Measurements from ENCODE around the gene SRSF3.

The SRSF3 gene

DNA sequence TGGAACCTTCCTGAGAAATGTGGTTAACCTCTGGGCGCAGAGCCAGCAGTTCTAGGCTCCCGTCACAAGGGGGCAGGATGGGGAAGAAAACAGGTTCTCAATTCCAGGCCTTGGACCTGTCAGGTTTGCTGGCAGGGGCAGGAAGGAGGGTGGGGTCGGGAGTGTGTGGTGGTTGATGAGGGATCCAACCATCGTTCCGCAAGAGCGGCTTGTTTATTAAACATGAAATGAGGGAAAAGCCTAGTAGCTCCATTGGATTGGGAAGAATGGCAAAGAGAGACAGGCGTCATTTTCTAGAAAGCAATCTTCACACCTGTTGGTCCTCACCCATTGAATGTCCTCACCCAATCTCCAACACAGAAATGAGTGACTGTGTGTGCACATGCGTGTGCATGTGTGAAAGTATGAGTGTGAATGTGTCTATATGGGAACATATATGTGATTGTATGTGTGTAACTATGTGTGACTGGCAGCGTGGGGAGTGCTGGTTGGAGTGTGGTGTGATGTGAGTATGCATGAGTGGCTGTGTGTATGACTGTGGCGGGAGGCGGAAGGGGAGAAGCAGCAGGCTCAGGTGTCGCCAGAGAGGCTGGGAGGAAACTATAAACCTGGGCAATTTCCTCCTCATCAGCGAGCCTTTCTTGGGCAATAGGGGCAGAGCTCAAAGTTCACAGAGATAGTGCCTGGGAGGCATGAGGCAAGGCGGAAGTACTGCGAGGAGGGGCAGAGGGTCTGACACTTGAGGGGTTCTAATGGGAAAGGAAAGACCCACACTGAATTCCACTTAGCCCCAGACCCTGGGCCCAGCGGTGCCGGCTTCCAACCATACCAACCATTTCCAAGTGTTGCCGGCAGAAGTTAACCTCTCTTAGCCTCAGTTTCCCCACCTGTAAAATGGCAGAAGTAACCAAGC lies 29.6 kb downstream of the SRSF3 start:
- Histone ChIP-seq H3K9me3 (ENCODE audit: control insufficient read depth, low read length) (no peaks in the 10 kb centered on the region), H3K4me2 (ENCODE audit: low read length) (no peak overlapping the region), H3K36me3 (ENCODE audit: control insufficient read depth, insufficient read depth, low read length) (no peaks in the 10 kb centered on the region), H3K27me3 (ENCODE audit: control insufficient read depth, insufficient read depth, low read length) (no peaks in the 10 kb centered on the region), H3K9ac (no peak overlapping the region), H3K4me3 (ENCODE audit: low read depth, low read length) (no peak overlapping the region), H3K79me2 (no peaks in the 10 kb centered on the region), H2AFZ (peak overlapping the region; percentile 3), H3K4me1 (no peaks in the 10 kb centered on the region), H3K27ac (no peak overlapping the region)
- TF ChIP-seq, protein P1, sequence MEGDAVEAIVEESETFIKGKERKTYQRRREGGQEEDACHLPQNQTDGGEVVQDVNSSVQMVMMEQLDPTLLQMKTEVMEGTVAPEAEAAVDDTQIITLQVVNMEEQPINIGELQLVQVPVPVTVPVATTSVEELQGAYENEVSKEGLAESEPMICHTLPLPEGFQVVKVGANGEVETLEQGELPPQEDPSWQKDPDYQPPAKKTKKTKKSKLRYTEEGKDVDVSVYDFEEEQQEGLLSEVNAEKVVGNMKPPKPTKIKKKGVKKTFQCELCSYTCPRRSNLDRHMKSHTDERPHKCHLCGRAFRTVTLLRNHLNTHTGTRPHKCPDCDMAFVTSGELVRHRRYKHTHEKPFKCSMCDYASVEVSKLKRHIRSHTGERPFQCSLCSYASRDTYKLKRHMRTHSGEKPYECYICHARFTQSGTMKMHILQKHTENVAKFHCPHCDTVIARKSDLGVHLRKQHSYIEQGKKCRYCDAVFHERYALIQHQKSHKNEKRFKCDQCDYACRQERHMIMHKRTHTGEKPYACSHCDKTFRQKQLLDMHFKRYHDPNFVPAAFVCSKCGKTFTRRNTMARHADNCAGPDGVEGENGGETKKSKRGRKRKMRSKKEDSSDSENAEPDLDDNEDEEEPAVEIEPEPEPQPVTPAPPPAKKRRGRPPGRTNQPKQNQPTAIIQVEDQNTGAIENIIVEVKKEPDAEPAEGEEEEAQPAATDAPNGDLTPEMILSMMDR (IDR thresholded peaks at IDR 0.05) = peak; percentile 96

DNA sequence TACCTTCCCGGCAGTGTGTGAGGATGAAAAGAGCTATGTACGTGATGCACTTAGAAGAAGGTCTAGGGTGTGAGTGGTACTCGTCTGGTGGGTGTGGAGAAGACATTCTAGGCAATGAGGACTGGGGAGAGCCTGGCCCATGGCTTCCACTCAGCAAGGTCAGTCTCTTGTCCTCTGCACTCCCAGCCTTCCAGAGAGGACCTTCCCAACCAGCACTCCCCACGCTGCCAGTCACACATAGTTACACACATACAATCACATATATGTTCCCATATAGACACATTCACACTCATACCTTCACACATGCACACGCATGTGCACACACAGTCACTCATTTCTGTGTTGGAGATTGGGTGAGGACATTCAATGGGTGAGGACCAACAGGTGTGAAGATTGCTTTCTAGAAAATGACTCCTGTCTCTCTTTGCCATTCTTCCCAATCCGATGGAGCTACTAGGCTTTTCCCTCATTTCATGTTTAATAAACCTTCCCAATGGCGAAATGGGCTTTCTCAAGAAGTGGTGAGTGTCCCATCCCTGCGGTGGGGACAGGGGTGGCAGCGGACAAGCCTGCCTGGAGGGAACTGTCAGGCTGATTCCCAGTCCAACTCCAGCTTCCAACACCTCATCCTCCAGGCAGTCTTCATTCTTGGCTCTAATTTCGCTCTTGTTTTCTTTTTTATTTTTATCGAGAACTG lies 30.4 kb downstream of the SRSF3 start:
- Histone ChIP-seq H3K4me3 (ENCODE audit: low read depth, low read length) (no peak overlapping the region), H3K27me3 (ENCODE audit: control insufficient read depth, insufficient read depth, low read length) (no peaks in the 10 kb centered on the region), H3K9me3 (ENCODE audit: control insufficient read depth, low read length) (no peaks in the 10 kb centered on the region), H2AFZ (no peak overlapping the region), H3K27ac (no peak overlapping the region), H3K36me3 (ENCODE audit: control insufficient read depth, insufficient read depth, low read length) (no peaks in the 10 kb centered on the region), H3K9ac (no peak overlapping the region), H3K79me2 (no peaks in the 10 kb centered on the region), H3K4me1 (no peaks in the 10 kb centered on the region), H3K4me2 (ENCODE audit: low read length) (no peak overlapping the region)
- TF ChIP-seq, protein P1 (IDR thresholded peaks at IDR 0.05) = no peak

DNA sequence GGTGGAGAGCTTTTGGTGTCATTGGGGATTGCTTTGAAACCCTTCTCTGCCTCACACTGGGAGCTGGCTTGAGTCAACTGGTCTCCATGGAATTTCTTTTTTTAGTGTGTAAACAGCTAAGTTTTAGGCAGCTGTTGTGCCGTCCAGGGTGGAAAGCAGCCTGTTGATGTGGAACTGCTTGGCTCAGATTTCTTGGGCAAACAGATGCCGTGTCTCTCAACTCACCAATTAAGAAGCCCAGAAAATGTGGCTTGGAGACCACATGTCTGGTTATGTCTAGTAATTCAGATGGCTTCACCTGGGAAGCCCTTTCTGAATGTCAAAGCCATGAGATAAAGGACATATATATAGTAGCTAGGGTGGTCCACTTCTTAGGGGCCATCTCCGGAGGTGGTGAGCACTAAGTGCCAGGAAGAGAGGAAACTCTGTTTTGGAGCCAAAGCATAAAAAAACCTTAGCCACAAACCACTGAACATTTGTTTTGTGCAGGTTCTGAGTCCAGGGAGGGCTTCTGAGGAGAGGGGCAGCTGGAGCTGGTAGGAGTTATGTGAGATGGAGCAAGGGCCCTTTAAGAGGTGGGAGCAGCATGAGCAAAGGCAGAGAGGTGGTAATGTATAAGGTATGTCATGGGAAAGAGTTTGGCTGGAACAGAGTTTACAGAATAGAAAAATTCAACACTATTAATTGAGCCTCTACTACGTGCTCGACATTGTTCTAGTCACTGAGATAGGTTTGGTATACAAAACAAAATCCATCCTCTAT lies 31.2 kb downstream of the SRSF3 start:
- Histone ChIP-seq H3K9me3 (ENCODE audit: control insufficient read depth, low read length) (no peaks in the 10 kb centered on the region), H3K79me2 (no peaks in the 10 kb centered on the region), H3K36me3 (ENCODE audit: control insufficient read depth, insufficient read depth, low read length) (no peaks in the 10 kb centered on the region), H2AFZ (no peak overlapping the region), H3K27ac (no peak overlapping the region), H3K27me3 (ENCODE audit: control insufficient read depth, insufficient read depth, low read length) (no peaks in the 10 kb centered on the region), H3K4me1 (no peaks in the 10 kb centered on the region), H3K4me2 (ENCODE audit: low read length) (no peak overlapping the region), H3K4me3 (ENCODE audit: low read depth, low read length) (no peak overlapping the region), H3K9ac (no peak overlapping the region)
- TF ChIP-seq, protein P1 (IDR thresholded peaks at IDR 0.05) = no peak

DNA sequence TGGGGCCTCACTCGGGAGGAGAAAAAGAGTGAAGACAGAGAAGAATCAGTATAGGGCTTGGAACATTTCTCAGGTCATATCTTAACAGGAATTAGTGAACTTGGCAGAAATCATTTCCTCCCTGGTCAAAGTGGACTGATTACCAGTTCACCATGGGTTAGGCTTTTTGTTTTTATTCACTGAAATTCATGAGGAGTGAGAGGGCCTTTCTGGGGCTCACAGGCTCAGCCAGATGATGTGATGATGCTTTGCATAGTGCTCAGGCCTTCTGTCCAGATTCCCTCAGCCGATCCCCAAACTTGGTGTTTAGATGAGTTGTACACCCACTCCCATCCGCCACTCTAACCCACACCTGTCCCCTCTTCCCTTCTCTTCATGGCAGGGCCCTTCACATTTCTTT lies 32.5 kb downstream of the SRSF3 start:
- H3K27me3 ChIP-seq (ENCODE audit: control insufficient read depth, insufficient read depth, low read length) = no peaks in the 10 kb centered on the region
- no peaks in the 10 kb centered on the region for H3K9me3 ChIP-seq (ENCODE audit: control insufficient read depth, low read length)
- TF ChIP-seq, protein P1 (IDR thresholded peaks at IDR 0.05) = no peak
- H3K4me3 ChIP-seq (ENCODE audit: low read depth, low read length) = no peak overlapping the region
- no peak overlapping the region for H3K4me2 ChIP-seq (ENCODE audit: low read length)
- no peaks in the 10 kb centered on the region for H3K79me2 ChIP-seq
- H3K27ac ChIP-seq = no peak overlapping the region
- H2AFZ ChIP-seq = no peak overlapping the region
- no peaks in the 10 kb centered on the region for H3K4me1 ChIP-seq
- H3K9ac ChIP-seq = no peak overlapping the region
- no peaks in the 10 kb centered on the region for H3K36me3 ChIP-seq (ENCODE audit: control insufficient read depth, insufficient read depth, low read length)
